SK-N-MC (cell line): ENCODE measurements around the gene SCYGR5.

Experiments used
- EZH2 ChIP-seq: fragments of 200-600 bp; sonication (generic); IDR thresholded peaks from one replicate; pipeline ENCODE4 v1.6.1; 2017; ENCODE audit warnings: antibody characterized with exemption
- FOXP2 ChIP-seq: optimal IDR thresholded peaks from 2 replicates; pipeline ENCODE3; 2011; ENCODE audit warnings: mild to moderate bottlenecking, moderate library complexity; ENCODE audit not compliant: insufficient read depth; ENCODE audit errors: extremely low read length, control extremely low read depth
- POLR2AphosphoS5 ChIP-seq: IDR thresholded peaks from 2 replicates; pipeline ENCODE4 v1.6.1; 2012; ENCODE audit warnings: mild to moderate bottlenecking, low read depth, low read length, borderline replicate concordance

GRCh38 chr2:227642656-227643055, 23.9 kb upstream of the SCYGR5 start:
- TF ChIP-seq EZH2 (no peak), POLR2AphosphoS5 (no peak), FOXP2 (no peak)
